ENCODE measurements around the gene PRMT3. TPM values are rescaled to one million over a fixed set of nuclear protein-coding genes. Genes with fewer than 3 reads are reported as not detected.
A peak's percentile ranks its signal among the peaks of the same experiment; 100 is the strongest.

PRMT3 gene
- 45.7 and 49.5 TPM in 2 replicates for total RNA-seq (2014; rRNA removed; shearing (Covaris generic))

DNA sequence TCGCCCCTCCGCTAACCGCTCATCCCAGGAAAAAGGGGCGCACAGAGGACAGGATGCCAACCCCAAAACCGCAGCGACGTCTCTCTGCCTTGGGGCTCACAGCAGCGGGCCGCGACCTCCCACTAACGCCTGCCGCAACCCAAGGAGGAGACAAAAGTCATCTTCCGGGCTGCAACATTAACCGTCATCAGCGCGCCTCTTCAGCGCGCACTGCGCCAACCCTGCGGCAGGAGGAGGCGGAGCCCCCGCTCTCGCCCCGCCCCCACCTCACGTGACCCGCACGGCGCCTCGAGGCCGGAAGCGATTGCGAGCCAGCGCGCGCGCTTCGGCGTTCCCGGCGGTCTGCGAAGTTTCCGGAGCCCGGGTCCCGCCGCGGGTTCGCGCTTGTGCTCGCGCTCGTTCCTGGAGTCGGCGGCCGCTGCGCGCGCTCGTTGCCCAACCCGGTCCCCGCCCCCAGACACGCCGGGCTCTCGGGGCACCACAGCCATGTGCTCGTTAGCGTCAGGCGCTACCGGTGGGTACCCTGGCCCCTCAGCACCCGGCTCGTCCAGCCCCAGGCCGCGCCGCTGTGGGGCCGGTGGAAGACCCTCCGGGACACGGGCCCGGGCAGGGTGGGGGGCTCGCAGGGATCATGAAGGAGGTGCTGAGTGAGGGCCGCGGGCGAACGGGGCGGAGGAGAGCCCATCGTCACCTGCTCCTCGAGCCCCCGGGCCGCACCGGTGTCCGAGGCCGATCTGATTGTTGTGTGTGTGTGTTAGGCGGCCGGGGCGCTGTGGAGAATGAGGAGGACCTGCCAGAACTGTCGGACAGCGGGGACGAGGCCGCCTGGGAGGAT lies at the start of gene PRMT3:
Gene PRMT3 (plus strand): TSS at position 456 of the 835 bp plus-strand sequence. CDS start 31 bp downstream, at position 487.
- Histone ChIP-seq H3K9me3 (replicated peaks) (no peaks in the 10 kb centered on the region), H3K36me3 (peaks cover 3% of the 10 kb centered on the region; the same call in 1 of the 2 replicates), H3K27me3 (no peaks in the 10 kb centered on the region), H3K4me3 (peak within 1 kb of the TSS; percentile 88), H3K4me1 (no peaks in the 10 kb centered on the region), H3K27ac (peak within 1 kb of the TSS; percentile 86)
- DNase-seq = peak; percentile 96 to 98

- H3K27ac ChIP-seq = peak overlapping the region; percentile 60
- no peaks in the 10 kb centered on the region for H3K36me3 ChIP-seq
- no peaks in the 10 kb centered on the region for H3K27me3 ChIP-seq
- peaks cover 22% of the 10 kb centered on the region for H3K4me1 ChIP-seq
- peak; percentile 99 for DNase-seq
- peaks cover 2% of the 10 kb centered on the region; the same call in 1 of the 2 replicates for H3K9me3 ChIP-seq (replicated peaks)
- peak overlapping the region; percentile 23; the same call in 1 of the 2 replicates for H3K4me3 ChIP-seq
Measured at GRCh38 chr11:20342347-20343141, 45.0 kb upstream of the PRMT3 start.

DNA sequence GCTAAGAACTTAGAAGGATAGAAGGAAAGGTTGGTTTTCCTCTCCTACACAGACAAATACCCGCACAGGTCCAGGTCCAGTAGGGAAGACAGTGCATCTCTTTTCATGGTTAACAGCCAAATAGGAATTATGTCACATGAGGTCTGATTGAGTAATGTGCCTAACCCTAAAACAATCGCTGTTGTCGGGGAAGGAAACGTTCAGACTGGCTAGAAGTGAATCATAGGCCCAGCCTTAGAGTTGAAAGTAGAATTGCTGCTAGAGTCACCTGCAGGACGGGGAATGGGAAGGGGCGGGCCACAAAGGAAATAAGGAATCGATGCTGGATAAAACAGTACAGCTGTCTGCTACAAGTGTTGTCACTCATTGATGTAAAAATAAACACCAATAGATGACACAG lies 36.4 kb upstream of the PRMT3 start:
- Histone ChIP-seq H3K36me3 (no peaks in the 10 kb centered on the region), H3K27ac (no peak overlapping the region), H3K4me3 (no peak overlapping the region), H3K27me3 (no peaks in the 10 kb centered on the region), H3K9me3 (replicated peaks) (no peaks in the 10 kb centered on the region), H3K4me1 (0 out of 2 replicates have a peak, but pooled peaks cover 2% of the 10 kb centered on the region)
- no peak for DNase-seq

DNA sequence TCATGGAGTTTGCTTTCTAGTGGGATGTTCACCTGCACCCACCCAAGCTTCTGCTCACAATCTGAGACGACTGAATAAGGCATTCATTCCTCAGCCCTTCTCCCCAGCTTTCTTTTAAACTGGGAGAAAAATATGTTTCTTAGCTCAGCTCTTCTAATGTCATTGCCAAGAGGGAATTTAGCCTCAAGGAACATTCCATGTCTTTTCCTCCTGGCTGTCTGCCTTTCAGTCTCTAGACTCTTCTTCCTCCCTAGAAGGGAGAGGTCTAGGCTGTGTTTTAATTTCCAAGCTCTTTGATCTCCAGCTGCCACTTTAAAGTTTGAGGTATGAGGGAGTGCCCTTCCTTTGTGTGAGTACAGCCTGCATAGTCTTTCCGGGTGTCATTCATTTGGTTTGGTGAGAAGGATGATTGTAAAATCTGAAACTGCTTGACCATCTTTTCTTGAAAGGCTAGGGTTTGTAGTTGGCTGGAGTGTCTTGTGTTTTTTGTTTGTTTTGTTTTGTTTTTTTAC lies 35.7 kb upstream of the PRMT3 start:
- Histone ChIP-seq H3K4me1 (0 out of 2 replicates have a peak, but pooled peaks cover 2% of the 10 kb centered on the region), H3K9me3 (replicated peaks) (no peaks in the 10 kb centered on the region), H3K4me3 (no peak overlapping the region), H3K27ac (no peak overlapping the region), H3K36me3 (no peaks in the 10 kb centered on the region), H3K27me3 (no peaks in the 10 kb centered on the region)
- DNase-seq = no peak

DNA sequence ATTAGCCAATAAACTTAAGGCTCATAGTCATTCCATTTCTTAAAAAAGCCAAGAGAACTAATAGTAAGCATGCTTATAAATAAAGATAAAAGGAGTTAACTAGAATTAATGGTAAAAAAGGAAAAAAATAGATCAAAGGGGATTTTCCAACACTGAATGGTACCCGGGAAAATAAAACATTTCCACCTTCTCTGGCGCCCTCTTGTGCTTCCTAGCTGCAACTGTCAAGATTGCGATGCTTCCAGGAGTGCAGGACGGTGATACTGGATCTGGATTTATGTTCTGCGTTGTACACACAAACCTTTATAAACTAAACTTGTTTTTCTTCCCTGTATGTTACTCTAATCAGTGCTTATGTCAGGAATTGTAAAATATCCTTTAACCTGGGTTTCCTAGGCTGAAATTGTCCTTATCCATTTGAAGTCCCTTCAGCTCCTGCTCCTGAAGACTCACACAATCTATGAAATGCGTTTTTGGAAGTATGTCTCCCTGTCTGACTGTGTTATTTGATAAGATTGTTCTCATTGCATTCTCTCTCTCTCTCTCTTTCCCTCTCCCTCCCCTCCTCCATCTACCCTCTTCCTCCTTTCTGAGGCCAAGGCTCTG lies 33.6 kb upstream of the PRMT3 start:
- DNase-seq = peak; percentile 55 to 87
- no peaks in the 10 kb centered on the region for H3K36me3 ChIP-seq
- H3K4me1 ChIP-seq = 0 out of 2 replicates have a peak, but pooled peaks cover 2% of the 10 kb centered on the region
- no peak overlapping the region for H3K27ac ChIP-seq
- no peaks in the 10 kb centered on the region for H3K27me3 ChIP-seq
- H3K9me3 ChIP-seq (replicated peaks) = no peaks in the 10 kb centered on the region
- no peak overlapping the region for H3K4me3 ChIP-seq

DNA sequence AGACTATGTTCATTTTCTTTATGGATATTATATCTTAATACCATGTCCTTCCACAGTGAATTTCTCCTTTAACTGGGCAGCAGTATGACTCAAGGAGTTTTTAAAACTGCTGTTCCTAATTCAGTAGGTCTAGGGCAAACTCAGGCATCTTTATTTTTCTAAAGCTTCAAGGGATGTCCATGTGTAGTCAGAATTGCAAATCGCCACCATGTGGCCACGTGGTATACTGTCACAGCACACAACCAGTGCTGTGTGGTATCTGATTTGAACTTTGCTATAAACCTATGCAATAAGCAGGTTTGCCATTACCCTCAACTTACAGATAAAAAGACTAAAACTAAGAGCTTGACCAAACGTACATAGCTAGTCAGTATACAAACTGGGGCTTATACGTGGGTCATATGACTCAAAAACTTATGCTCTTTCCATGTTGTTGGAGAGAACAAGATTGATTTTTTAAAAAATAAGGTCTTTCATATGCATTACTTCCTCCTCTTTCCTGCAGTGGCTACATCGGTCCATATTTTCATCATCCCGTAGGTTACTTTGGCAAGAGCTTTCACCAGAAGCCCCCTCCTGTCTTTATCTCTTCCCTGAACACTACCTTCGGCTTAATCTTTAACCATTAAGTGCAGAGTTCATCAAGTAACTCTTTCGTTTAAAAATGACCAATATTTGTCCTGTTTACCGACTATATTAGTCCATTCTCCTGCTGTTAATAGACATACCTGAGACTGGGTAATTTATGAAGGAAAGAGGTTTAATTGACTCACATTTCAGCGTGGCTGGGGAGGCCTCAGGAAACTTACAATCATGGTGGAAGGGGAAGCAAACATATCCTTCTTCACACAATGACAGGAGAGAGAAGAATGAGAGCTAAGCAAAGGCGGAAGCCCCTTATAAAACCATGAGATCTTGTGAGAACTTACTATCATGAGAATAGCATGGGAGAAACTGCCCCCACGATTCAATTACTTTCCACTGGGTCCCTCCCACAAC lies 32.0 kb upstream of the PRMT3 start:
- Histone ChIP-seq H3K36me3 (no peaks in the 10 kb centered on the region), H3K27ac (no peak overlapping the region), H3K9me3 (replicated peaks) (no peaks in the 10 kb centered on the region), H3K4me1 (0 out of 2 replicates have a peak, but pooled peaks cover 2% of the 10 kb centered on the region), H3K27me3 (no peaks in the 10 kb centered on the region), H3K4me3 (no peak overlapping the region)
- peak; percentile 65 to 85 for DNase-seq

DNA sequence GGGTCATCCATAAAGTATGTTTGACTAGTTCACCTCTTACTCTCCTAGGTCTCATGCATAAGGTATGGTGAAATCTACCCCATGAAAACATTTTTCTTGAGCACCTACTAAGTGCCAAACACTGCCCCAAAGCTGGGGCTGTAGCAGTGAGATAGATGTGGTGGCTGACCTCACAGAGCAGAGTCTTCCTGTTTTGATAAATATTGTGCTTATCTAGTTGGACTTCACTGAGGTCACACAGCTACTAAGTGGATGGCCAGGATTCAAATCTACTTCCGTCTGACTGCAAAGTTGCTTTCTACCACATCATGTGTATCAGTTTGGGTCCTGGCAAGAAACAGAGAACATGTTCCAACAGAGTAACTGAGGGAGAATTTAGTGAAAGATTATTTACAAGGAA lies 30.4 kb upstream of the PRMT3 start:
- Histone ChIP-seq H3K4me1 (0 out of 2 replicates have a peak, but pooled peaks cover 2% of the 10 kb centered on the region), H3K36me3 (no peaks in the 10 kb centered on the region), H3K27me3 (no peaks in the 10 kb centered on the region), H3K4me3 (no peak overlapping the region), H3K9me3 (replicated peaks) (0 out of 2 replicates have a peak, but pooled peaks cover 2% of the 10 kb centered on the region), H3K27ac (no peak overlapping the region)
- no peak for DNase-seq

DNA sequence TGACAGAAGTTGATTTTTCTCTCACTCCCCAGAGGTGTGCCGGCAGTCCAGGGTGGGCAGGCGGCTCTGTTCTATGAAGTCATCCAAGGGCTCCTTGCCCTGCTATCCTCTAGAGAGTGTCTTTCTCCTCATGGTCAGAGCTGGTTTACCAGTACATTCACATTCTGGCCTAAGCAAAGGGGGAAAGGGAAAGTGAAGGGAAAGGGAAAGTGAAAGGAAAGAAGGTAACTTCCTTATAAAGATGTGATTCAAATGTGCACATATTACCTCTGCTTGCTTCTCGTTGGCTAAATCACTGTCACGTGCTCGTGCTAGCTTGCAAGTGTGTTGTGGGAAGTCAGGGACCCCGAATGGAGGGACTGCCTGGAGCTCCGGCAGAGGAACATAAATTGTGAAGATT lies 26.9 kb upstream of the PRMT3 start:
- H3K9me3 ChIP-seq (replicated peaks) = 0 out of 2 replicates have a peak, but pooled peaks cover 2% of the 10 kb centered on the region
- no peak for DNase-seq
- H3K36me3 ChIP-seq = no peaks in the 10 kb centered on the region
- no peak overlapping the region for H3K4me3 ChIP-seq
- no peaks in the 10 kb centered on the region for H3K27me3 ChIP-seq
- no peak overlapping the region for H3K27ac ChIP-seq
- no peaks in the 10 kb centered on the region for H3K4me1 ChIP-seq

DNA sequence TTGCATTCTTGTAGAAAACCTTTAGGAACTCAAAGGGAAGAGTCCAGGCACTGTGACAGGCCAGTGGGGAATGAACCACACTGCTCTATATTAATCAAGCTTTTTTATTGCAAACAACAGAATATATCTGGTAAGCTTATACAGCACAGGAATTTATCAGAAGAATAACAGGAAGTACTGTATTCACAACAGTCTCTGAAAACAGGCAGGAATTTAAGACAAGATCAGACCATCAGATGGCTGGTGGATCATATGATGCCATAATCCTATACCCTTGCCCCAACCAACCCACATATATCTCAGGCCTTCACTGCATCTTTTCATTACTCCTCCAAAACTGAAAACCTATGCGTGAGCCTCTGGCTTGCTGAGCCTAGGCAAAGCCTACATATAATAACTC lies 25.0 kb upstream of the PRMT3 start:
- Histone ChIP-seq H3K36me3 (no peaks in the 10 kb centered on the region), H3K27me3 (no peaks in the 10 kb centered on the region), H3K4me1 (peaks cover 8% of the 10 kb centered on the region), H3K4me3 (no peak overlapping the region), H3K9me3 (replicated peaks) (0 out of 2 replicates have a peak, but pooled peaks cover 2% of the 10 kb centered on the region), H3K27ac (no peak overlapping the region)
- no peak for DNase-seq

- Histone ChIP-seq H3K4me1 (peaks cover 12% of the 10 kb centered on the region), H3K9me3 (replicated peaks) (0 out of 2 replicates have a peak, but pooled peaks cover 2% of the 10 kb centered on the region), H3K27ac (no peak overlapping the region), H3K27me3 (no peaks in the 10 kb centered on the region), H3K36me3 (no peaks in the 10 kb centered on the region), H3K4me3 (no peak overlapping the region)
- no peak for DNase-seq
Measured at GRCh38 chr11:20363149-20363499, 24.4 kb upstream of the PRMT3 start.

DNA sequence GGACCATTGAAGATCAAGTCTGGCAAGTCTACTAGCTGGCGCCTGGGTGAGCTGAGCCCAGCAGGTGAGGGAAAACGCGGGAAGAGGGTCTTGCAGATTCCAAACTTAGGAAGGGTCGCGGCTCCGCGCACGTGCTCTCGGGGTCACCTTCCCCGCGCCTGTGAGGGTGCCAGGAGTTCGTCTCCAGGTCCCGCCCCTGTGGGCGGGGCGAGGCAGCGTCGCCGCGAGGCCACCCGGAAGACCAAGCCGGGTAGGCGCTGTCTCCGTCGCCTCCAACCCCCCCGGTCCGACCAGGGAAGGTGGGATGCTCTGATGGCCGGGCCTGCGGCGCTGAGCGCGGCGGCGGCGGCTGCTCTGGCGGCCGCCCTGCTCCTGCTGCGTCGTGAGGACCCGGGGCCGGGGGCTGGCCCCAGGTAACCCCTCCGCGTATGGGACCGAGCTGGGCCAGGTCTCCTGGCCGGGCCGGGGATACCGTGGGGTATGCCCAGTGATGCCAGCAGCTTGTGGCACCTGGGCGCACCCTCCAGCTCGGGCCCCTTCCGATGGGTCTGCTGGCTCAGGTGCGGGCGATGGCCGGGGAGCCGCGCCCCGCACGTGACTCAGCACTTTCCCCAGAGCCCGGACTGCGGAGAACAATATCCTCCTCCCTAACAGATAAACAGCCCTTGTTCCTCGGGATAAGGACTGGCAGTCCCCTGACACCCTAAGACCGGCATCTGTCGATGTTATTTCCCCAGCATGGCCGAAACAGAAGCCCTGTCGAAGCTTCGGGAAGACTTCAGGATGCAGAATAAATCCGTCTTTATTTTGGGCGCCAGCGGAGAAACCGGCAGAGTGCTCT lies 23.8 kb upstream of the PRMT3 start, which contains the start of gene HTATIP2:
Gene HTATIP2 (plus strand): TSS at position 215 of the 841 bp plus-strand sequence. CDS start 524 bp downstream, at position 739.
- DNase-seq = no peak
- Histone ChIP-seq H3K27ac (no peak within 1 kb of the TSS), H3K9me3 (replicated peaks) (0 out of 2 replicates have a peak, but pooled peaks cover 2% of the 10 kb centered on the region), H3K4me3 (no peak within 1 kb of the TSS), H3K27me3 (no peaks in the 10 kb centered on the region), H3K4me1 (peaks cover 18% of the 10 kb centered on the region), H3K36me3 (no peaks in the 10 kb centered on the region)

GRCh38 chr11:20364341-20364792 lies 23.1 kb upstream of the PRMT3 start:
- Histone ChIP-seq H3K36me3 (no peaks in the 10 kb centered on the region), H3K9me3 (replicated peaks) (0 out of 2 replicates have a peak, but pooled peaks cover 2% of the 10 kb centered on the region), H3K4me1 (peaks cover 25% of the 10 kb centered on the region), H3K27me3 (no peaks in the 10 kb centered on the region), H3K27ac (no peak overlapping the region), H3K4me3 (no peak overlapping the region)
- DNase-seq = no peak
